GM18520 (cell line): ENCODE data around the gene OR8B12.
"Not testable (repeated sequence)": the region's sequence is repeated elsewhere in the genome, so short reads cannot be mapped to it uniquely, and the experiment has no call there.

Source experiments
- ATAC-seq: cut with Tn5 transposase; IDR thresholded peaks from one replicate; pipeline ENCODE4 v1.9.1; 2021; ENCODE audit not compliant: unreplicated experiment

The OR8B12 gene

GRCh38 chr11:124533626-124534025 is 9.8 kb downstream of the OR8B12 start:
- no peak for ATAC-seq

GRCh38 chr11:124520550-124520854 is 23.0 kb downstream of the OR8B12 start:
- ATAC-seq: no peak

GRCh38 chr11:124519850-124520549 is 23.5 kb downstream of the OR8B12 start:
- no peak for ATAC-seq

DNA sequence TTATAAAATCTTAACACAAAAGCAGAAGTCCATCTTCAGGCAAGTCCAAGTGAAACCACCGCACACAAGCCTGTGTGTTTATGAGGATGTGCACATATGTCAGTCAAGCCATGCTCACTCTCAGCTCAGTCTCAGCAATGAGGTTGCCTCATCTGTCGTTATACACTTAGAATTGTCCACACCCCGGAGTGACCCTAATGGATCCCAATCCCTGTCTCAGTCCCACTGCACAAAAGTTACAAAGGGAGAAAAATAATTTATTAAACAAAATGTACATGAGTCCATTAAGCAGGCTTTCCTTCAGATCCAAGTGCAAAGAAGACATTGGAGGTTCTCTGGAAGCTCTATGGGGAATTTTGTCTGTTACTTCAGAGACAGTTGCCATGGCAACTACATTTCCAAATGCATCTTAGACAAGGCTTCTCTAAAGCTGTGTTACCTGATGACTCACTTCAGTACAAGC is 24.4 kb downstream of the OR8B12 start:
- ATAC-seq: no peak

DNA sequence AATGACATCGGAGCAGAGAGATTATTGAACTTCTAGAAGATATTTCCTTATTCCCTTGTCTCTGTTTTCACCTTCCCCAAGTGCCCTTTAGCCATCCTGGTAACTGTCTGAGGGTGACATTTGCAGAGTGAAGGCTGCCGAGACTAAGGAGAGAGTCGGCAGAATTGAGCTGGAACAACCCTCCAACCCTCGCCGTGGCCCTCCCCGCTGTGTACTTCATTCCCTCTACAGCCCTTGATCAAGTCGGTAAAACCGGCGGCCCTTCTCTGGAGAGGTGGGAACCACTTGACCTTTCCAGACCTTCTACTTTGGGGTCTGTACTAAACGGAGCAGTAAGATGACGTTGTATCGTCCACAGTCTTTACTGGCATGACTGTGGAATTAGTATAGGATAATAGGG is 26.1 kb downstream of the OR8B12 start:
- ATAC-seq: no peak

DNA sequence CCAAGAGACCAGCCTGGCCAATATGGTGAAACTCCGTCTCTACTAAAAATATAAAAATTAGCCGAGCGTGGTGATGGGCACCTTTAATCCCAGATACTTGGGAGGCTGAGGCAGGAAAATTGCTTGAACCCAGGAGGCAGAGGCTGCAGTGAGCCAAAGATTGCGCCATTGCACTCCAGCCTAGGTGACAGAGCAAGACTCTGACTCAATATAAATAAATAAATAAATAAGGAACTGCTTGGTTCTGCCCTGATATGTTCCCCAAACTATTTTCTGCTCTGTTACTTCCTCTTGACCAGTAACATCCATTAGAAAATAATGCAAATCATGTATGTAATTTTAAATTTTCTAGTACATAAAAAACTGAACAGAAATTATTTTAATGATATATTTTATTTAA is 28.8 kb downstream of the OR8B12 start:
- not testable (repeated sequence) for ATAC-seq

GRCh38 chr11:124514131-124514530 is 29.3 kb downstream of the OR8B12 start:
- no peak for ATAC-seq

DNA sequence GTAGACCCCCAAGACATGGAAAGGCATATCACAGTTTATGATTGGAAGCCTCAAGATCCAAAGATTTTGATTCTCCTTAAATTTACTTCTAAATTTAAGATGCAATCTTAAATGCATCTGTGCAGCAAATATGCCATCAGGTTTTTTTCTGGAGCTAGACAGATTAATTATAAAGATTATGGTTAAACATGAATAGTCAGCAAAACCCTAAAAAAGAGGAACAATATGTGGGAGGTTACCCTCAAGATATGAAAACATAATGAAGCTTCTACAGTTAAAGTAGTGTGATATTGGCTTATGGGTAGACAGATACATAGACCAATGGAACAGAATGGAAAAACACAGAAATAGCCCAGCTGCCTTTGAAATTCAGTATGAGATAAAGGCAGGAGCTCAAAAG is 31.7 kb downstream of the OR8B12 start:
- no peak for ATAC-seq

DNA sequence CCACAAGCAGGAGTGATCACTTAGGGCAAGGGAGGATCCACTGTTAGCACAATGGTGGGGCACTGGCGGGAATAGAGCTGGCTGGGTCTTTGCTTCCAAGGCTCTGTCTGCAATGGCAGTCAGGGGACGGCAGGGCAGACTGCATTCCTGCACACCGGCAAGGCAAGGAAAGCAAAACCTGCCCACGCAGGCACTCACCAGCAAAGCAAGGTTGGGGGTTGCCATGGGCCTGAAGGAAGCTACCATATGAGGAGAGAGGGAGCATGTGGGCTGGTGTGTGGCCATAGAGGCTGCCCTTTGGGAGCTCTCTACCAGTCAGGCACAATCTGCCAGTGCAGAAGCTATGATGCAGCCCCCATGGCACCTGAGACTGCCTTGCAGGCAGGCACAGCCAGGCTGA is 33.2 kb downstream of the OR8B12 start:
- no peak for ATAC-seq

- ATAC-seq: no peak
Observed at GRCh38 chr11:124499711-124500110, 43.7 kb downstream of the OR8B12 start.

- no peak for ATAC-seq
Observed at GRCh38 chr11:124493016-124493655, 50.3 kb downstream of the OR8B12 start.
